ENCODE measurements around the gene SMIM41. TPM values are rescaled to one million over a fixed set of nuclear protein-coding genes. Genes with fewer than 3 reads are reported as not detected.
"Not testable (repeated sequence)": the region's sequence is repeated elsewhere in the genome, so short reads cannot be mapped to it uniquely, and the experiment has no call there.

The SMIM41 gene
- total and polyA plus RNA-seq, 12 donors = 0.10 to 2.1 (median 0.68) TPM; not detected in 8

DNA sequence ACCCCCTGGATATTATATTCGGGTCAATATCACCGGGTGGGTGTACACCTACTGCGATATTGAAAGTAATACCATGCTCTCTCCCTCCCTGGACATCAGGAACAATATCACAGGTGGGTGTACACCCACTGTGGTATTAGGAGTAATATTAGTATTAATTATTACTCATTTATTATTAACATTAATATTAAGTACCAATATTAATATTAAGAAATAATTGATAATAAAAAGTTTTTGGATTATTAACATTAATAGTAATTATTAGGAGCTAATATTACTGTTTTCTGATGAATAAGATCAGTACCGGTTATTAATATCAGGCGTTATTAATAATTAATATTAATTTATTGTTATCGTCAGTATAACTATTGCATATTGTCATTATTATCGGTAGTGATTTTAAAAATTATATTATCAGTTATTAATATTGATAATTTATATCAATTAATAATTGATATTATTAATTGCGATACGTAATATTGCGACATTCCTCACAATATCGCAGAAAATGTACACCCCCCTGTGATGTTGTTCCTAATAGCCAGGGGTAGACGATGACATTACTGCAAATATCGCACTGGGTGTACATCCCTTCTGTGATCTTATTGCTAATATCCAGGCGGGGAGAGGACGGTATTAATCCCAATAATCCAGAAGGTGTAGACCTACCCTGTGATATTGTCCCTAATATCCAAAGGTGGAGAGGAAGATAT lies 17.0 kb downstream of the SMIM41 start:
- 84 to 88% (median 86%) methylated on average over 15 of the region's 15 CpGs for WGBS, 4 donors
- peaks cover 4% of the 10 kb centered on the region for H3K27me3 ChIP-seq

DNA sequence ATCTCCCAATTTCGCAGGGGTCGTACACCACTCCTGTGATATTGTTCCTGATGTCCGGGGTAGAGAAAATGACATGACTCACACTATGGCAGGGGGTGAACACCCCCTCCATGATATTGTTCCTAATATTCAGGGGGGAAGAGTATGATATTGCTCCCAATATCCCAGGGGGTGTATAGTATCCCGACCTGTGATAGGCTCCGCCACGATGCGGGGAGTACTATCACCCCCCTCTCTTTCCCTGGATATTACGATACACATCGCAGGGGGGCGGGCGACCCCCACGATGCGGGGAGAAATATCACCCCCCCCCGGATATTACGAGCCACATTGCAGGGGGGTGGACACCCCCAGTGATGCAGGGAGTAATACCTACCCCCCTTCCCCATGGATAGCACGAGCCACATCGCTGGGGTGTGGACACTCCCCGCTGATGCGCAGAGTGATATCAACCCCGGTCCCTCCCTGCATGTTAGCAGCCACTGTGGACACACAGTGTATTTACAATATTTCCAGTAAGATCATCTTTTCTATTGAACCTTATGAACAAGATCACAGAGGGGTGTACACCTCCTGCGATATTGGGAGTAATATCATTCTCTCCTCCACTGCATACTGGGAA lies 17.7 kb downstream of the SMIM41 start:
- no peak for DNase-seq

More for the DNA sequence above, 17.0 kb downstream of the SMIM41 start:
- H3K4me3 ChIP-seq = no peak overlapping the region
- H3K4me1 ChIP-seq (replicated peaks in 1 of 2) = no peaks in the 10 kb centered on the region
- no peak for DNase-seq
- intact Hi-C loops (cut with DNase I) = no loop called here
- H3K27ac ChIP-seq = no peak overlapping the region
- TF ChIP-seq, protein P1, sequence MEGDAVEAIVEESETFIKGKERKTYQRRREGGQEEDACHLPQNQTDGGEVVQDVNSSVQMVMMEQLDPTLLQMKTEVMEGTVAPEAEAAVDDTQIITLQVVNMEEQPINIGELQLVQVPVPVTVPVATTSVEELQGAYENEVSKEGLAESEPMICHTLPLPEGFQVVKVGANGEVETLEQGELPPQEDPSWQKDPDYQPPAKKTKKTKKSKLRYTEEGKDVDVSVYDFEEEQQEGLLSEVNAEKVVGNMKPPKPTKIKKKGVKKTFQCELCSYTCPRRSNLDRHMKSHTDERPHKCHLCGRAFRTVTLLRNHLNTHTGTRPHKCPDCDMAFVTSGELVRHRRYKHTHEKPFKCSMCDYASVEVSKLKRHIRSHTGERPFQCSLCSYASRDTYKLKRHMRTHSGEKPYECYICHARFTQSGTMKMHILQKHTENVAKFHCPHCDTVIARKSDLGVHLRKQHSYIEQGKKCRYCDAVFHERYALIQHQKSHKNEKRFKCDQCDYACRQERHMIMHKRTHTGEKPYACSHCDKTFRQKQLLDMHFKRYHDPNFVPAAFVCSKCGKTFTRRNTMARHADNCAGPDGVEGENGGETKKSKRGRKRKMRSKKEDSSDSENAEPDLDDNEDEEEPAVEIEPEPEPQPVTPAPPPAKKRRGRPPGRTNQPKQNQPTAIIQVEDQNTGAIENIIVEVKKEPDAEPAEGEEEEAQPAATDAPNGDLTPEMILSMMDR (IDR thresholded peaks at IDR 0.05) = no peak
- TF ChIP-seq POLR2A (IDR thresholded peaks at IDR 0.05) = no peak
- no peaks in the 10 kb centered on the region for H3K36me3 ChIP-seq (replicated peaks in 1 of 2)
- H3K9me3 ChIP-seq (replicated peaks in 1 of 3) = no peaks in the 10 kb centered on the region

DNA sequence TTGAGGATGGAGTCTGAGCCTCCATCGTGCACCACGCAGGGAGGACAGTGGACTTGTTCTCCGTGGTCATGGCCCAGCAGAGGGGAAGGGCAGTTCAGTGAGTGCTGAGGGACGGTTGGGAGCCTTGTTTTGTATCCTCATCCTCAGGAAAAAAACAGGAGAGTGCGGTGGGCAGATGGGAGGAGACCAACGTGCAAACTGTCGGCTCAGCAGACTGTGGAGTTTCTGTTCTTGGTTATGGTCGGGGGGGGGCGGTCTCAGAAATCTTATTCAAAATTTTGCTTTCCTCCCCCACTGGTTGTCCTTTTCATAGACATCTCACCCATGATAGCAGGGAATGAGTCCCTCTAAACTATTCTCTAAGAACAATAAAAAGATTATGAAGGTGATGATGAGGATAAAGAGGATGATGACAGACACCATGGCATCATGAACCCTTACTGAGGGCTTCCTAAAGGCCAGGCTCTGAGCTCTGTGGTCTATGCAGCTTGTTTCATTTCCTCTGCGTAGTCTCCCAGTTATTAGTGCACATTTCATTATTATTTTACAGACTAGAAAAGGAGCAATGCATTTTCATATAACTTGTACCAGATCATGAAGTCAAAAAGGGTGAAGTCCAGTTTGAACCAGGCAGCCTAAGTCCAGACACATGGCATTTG lies 25.1 kb downstream of the SMIM41 start:
- H3K9me3 ChIP-seq (replicated peaks in 1 of 3); H3K4me3 ChIP-seq; H3K4me1 ChIP-seq (replicated peaks in 1 of 2); DNase-seq; H3K36me3 ChIP-seq (replicated peaks in 1 of 2); H3K27me3 ChIP-seq; intact Hi-C loops (cut with DNase I); H3K27ac ChIP-seq: not testable (repeated sequence)
- 47 to 56% (median 55%) methylated on average over 7 to 10 of the region's 10 CpGs for WGBS, 4 donors

More for the DNA sequence above, 17.7 kb downstream of the SMIM41 start:
- Histone ChIP-seq H3K9me3 (replicated peaks in 1 of 3) (no peaks in the 10 kb centered on the region), H3K27ac (no peak overlapping the region), H3K36me3 (replicated peaks in 1 of 2) (no peaks in the 10 kb centered on the region), H3K27me3 (peaks cover 4% of the 10 kb centered on the region), H3K4me1 (replicated peaks in 1 of 2) (no peaks in the 10 kb centered on the region), H3K4me3 (no peak overlapping the region)
- WGBS, 4 donors = 79 to 89% (median 81%) methylated on average over 15 to 21 of the region's 21 CpGs
- no peak for TF ChIP-seq POLR2A (IDR thresholded peaks at IDR 0.05)
- TF ChIP-seq, protein P1 (IDR thresholded peaks at IDR 0.05) = no peak
- intact Hi-C loops (cut with DNase I) = no loop called here

DNA sequence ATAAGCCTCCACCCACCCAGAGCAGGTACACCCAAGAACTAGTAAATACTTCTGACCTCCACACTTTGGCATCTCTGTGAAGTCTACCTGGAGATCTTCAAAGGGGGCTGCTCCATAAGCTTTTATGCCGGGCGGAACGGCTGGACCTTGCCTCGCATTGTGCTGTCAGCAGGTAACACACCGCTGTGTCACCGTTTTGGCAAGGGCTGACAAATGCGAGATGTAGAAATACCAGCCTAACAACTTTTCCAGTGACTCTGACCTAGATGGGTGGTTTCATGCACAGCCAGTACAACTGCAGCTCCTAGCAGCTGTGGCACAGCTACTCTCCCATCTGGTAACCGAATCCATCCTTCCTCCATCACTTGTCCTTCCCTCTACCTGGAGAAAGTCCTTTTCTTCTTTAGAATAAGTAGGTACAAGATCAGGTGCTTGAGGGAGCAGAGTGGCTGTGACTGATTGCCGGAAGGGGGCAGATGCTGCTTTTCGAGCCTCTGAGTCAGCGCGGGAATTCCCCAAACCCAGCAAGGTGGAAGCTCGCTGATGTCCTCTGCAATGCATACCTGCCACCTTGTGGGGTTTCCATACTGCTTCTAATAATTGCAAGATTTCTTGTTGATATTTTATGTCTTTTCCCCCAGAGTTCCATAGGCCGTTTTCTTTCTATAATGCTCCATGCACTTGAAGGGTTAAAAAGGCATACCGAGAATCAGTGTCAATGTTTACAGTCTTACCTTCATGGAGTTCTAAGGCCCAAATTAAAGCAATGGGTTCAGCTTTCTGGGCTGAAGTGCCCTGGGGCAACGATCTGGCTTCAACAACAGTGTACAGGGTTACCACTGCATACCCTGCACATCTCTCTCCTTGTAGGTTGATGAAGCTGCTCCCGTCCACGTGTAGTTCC lies 37.0 kb downstream of the SMIM41 start:
- H3K36me3 ChIP-seq (replicated peaks in 1 of 2); H3K4me3 ChIP-seq; DNase-seq; H3K4me1 ChIP-seq (replicated peaks in 1 of 2); H3K9me3 ChIP-seq (replicated peaks in 1 of 3); H3K27ac ChIP-seq; H3K27me3 ChIP-seq; intact Hi-C loops (cut with DNase I): not testable (repeated sequence)
- 55 to 71% (median 58%) methylated on average over 9 to 18 of the region's 18 CpGs for WGBS, 4 donors

DNA sequence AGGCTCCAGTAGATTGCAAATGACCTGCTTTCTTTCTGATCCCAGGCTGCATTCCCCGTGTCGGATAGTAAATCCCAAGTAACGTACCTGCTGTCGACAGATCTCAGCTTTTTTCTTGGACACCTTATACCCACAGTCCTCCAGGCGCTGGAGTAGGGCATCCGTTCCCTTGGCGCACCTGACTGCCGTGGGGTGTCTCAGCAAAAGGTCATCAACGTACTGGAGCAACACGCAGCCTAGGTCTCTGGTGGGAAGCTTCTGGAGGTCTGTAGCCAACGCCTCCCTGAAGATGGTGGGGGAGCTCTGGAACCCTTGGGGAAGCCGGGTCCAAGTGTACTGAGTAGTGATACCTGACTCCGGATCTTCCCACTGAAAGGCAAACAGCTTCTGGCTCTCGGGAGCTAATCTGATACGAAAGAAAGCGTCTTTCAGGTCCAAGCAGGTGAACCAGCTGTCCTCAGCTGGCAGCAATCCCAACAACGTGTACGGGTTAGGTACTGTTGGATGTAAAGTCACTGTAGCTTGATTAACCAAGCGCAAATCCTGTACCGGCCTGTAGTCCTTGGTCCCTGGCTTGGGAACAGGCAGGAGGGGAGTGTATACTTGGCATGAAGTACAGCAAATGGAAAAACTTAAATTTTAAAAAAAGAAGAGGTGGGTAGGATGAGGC lies 38.4 kb downstream of the SMIM41 start:
- 77 to 86% (median 85%) methylated on average over 18 to 20 of the region's 20 CpGs for WGBS, 4 donors

More for the DNA sequence above, 38.4 kb downstream of the SMIM41 start:
- intact Hi-C loops (cut with DNase I); H3K4me1 ChIP-seq (replicated peaks in 1 of 2); H3K4me3 ChIP-seq; H3K27me3 ChIP-seq; H3K9me3 ChIP-seq (replicated peaks in 1 of 3); H3K36me3 ChIP-seq (replicated peaks in 1 of 2); H3K27ac ChIP-seq; DNase-seq: not testable (repeated sequence)
